H1 (cell line): ENCODE measurements around the gene GDAP2. TPM values are rescaled to one million over a fixed set of nuclear protein-coding genes. Genes with fewer than 3 reads are reported as not detected.

Experiments
- CTCF ChIA-PET: fragments of 300-600 bp; sonication (Branson Sonifier 250); formaldehyde crosslinking; loops from one replicate; lab custom pipeline; 2021; ENCODE audit not compliant: partially characterized antibody; lab: Charles Lee
- POLR2A ChIA-PET: fragments of 300-600 bp; sonication (Branson Sonifier 250); formaldehyde crosslinking; loops from one replicate; lab custom pipeline; 2021; ENCODE audit warnings: inconsistent platforms; ENCODE audit not compliant: partially characterized antibody; lab: Charles Lee
- DNase-seq, 2 experiments: peaks; one replicate each; pipeline versions ENCODE4 v3.0.0 to v3.0.0-alpha.2; 2010 to 2022; ENCODE audit warnings: low spot score in 2 of 2, low read depth in 1 of 2, mixed read lengths in 1 of 2
- FAIRE-seq: peaks from 2 replicates; lab custom pipeline; 2011; peaks lifted over from hg19 to GRCh38; lab: Jason Lieb, UNC
- H2AFZ ChIP-seq: 2 replicates; pipeline ENCODE4 v1.8.1; 2012; ENCODE audit warnings: low read length, inconsistent platforms
- H2AK5ac ChIP-seq: 2 replicates; pipeline ENCODE4 v1.6.1; 2013; ENCODE audit warnings: low read depth, low read length
- H2BK120ac ChIP-seq: replicated peaks from 2 replicates; pipeline ENCODE3; 2013; ENCODE audit warnings: low read depth, low read length, inconsistent platforms
- H2BK12ac ChIP-seq: 2 replicates; pipeline ENCODE4 v1.6.1; 2013; ENCODE audit warnings: low read depth, low read length
- H2BK15ac ChIP-seq: 2 replicates; pipeline ENCODE4 v1.6.1; 2013; ENCODE audit warnings: low read length
- H2BK20ac ChIP-seq: 2 replicates; pipeline ENCODE4 v1.6.1; 2013; ENCODE audit warnings: low read length
- H2BK5ac ChIP-seq: 2 replicates; pipeline ENCODE4 v1.6.1; 2013; ENCODE audit warnings: low read depth, low read length
- H3K14ac ChIP-seq: 2 replicates; pipeline ENCODE4 v1.6.1; 2013; ENCODE audit warnings: inconsistent platforms; ENCODE audit not compliant: insufficient read length
- H3K18ac ChIP-seq: 2 replicates; pipeline ENCODE4 v1.6.1; 2013; ENCODE audit warnings: low read length; ENCODE audit errors: extremely low read depth
- H3K23ac ChIP-seq: 2 replicates; pipeline ENCODE4 v1.6.1; 2013; ENCODE audit warnings: inconsistent platforms; ENCODE audit not compliant: insufficient read length
- H3K23me2 ChIP-seq: 2 replicates; pipeline ENCODE4 v1.6.1; 2013; ENCODE audit warnings: low read depth, low read length
- H3K27ac ChIP-seq: 2 replicates; pipeline ENCODE4 v1.6.1; 2011; ENCODE audit warnings: low read depth, low read length, inconsistent platforms
- H3K27me3 ChIP-seq, 4 experiments: replicated peaks in 1 of 4; 1 replicate in 1 of 4; 2 replicates in 3 of 4; pipeline versions ENCODE4 v1.6.1 to v1.8.1; 2011 to 2013; ENCODE audit warnings: low read length in 3 of 4, mild to moderate bottlenecking in 3 of 4, inconsistent platforms in 2 of 4, mixed read lengths in 2 of 4, moderate library complexity in 1 of 4; ENCODE audit not compliant: control insufficient read depth in 3 of 4, insufficient read depth in 3 of 4; ENCODE audit errors: extremely low read depth in 1 of 4
- H3K36me3 ChIP-seq, 4 experiments: 2 replicates each; pipeline versions ENCODE4 v1.6.1 to v1.8.1; 2011 to 2013; ENCODE audit warnings: mild to moderate bottlenecking in 4 of 4, low read length in 3 of 4, moderate library complexity in 2 of 4, control low read depth in 1 of 4, inconsistent platforms in 1 of 4; ENCODE audit not compliant: insufficient read depth in 4 of 4, control insufficient read depth in 2 of 4
- H3K4ac ChIP-seq: replicated peaks from 2 replicates; pipeline ENCODE3; 2013; ENCODE audit warnings: low read length, low read depth, mixed read lengths, inconsistent platforms; ENCODE audit not compliant: insufficient read length
- H3K4me1 ChIP-seq, 4 experiments: replicated peaks in 1 of 4; 1 replicate in 1 of 4; 2 replicates in 3 of 4; pipeline versions ENCODE4 v1.6.1 to v1.8.1; 2011 to 2013; ENCODE audit warnings: low read length in 3 of 4, inconsistent platforms in 2 of 4, mixed read lengths in 1 of 4; ENCODE audit not compliant: insufficient read depth in 4 of 4, control insufficient read depth in 3 of 4
- H3K4me2 ChIP-seq, 2 experiments: 2 replicates each; pipeline versions ENCODE4 v1.6.1 to v1.8.1; 2011 to 2013; ENCODE audit warnings: low read depth in 2 of 2, low read length in 2 of 2, control low read depth in 1 of 2, inconsistent platforms in 1 of 2, mild to moderate bottlenecking in 1 of 2; ENCODE audit not compliant: insufficient read depth in 1 of 2
- H3K4me3 ChIP-seq, 4 experiments: fragments of 200-600, 300-600 bp in 1 of 4; sonication (generic), shearing (Covaris generic), sonication (Bioruptor Twin) in 1 of 4; 2 replicates each; pipeline versions ENCODE4 v1.5.1 to v1.8.1; 2011 to 2016; ENCODE audit warnings: low read length in 4 of 4, low read depth in 3 of 4, control low read depth in 2 of 4, inconsistent platforms in 2 of 4, mild to moderate bottlenecking in 2 of 4, mixed read lengths in 1 of 4, moderate library complexity in 1 of 4; ENCODE audit not compliant: insufficient read depth in 2 of 4; ENCODE audit errors: extremely low read depth in 1 of 4
- H3K56ac ChIP-seq: replicated peaks from 2 replicates; pipeline ENCODE3; 2013; ENCODE audit warnings: low read depth, mild to moderate bottlenecking, mixed read lengths, low read length, inconsistent platforms; ENCODE audit not compliant: insufficient read length
- H3K79me1 ChIP-seq: 2 replicates; pipeline ENCODE4 v1.6.1; 2013; ENCODE audit warnings: low read depth, low read length, control low read depth
- H3K79me2 ChIP-seq, 2 experiments: 2 replicates each; pipeline versions ENCODE4 v1.6.1 to v1.8.1; 2012 to 2013; ENCODE audit warnings: low read length in 2 of 2, mild to moderate bottlenecking in 2 of 2, inconsistent platforms in 1 of 2; ENCODE audit not compliant: insufficient read depth in 2 of 2, control insufficient read depth in 1 of 2
- H3K9ac ChIP-seq, 4 experiments: replicated peaks in 1 of 4; 1 replicate in 1 of 4; 2 replicates in 3 of 4; pipeline versions ENCODE4 v1.6.1 to v1.8.1; 2011 to 2013; ENCODE audit warnings: low read depth in 3 of 4, low read length in 3 of 4, control low read depth in 2 of 4, mild to moderate bottlenecking in 2 of 4, moderate library complexity in 2 of 4, inconsistent platforms in 1 of 4; ENCODE audit errors: extremely low read depth in 1 of 4
- H3K9me3 ChIP-seq, 2 experiments: 2 replicates each; pipeline versions ENCODE4 v1.6.1 to v1.8.1; 2012 to 2013; ENCODE audit warnings: mild to moderate bottlenecking in 2 of 2, moderate library complexity in 2 of 2, control low read depth in 1 of 2, inconsistent platforms in 1 of 2, low read depth in 1 of 2, low read length in 1 of 2, mixed read lengths in 1 of 2; ENCODE audit not compliant: insufficient read depth in 2 of 2
- H4K20me1 ChIP-seq, 2 experiments: replicated peaks in 1 of 2; 2 replicates each; pipeline versions ENCODE3 to v1.8.1; 2011 to 2013; ENCODE audit warnings: inconsistent platforms in 2 of 2, low read length in 2 of 2, mild to moderate bottlenecking in 1 of 2; ENCODE audit not compliant: insufficient read depth in 2 of 2, control insufficient read depth in 1 of 2
- H4K5ac ChIP-seq: 2 replicates; pipeline ENCODE4 v1.6.1; 2013; ENCODE audit warnings: low read length, low read depth, mixed read lengths, inconsistent platforms; ENCODE audit not compliant: insufficient read length
- H4K8ac ChIP-seq: 2 replicates; pipeline ENCODE4 v1.8.0; 2013; ENCODE audit warnings: mild to moderate bottlenecking, moderate library complexity, low read length, inconsistent platforms; ENCODE audit not compliant: insufficient read depth; ENCODE audit errors: extremely low read depth
- H4K91ac ChIP-seq: replicated peaks from 2 replicates; pipeline ENCODE3; 2013; ENCODE audit warnings: low read length, mixed read lengths, inconsistent platforms; ENCODE audit not compliant: insufficient read length
- CHD2 ChIP-seq: IDR thresholded peaks from 2 replicates; pipeline ENCODE4 v1.6.1; 2012; ENCODE audit warnings: low read length, improper control_type of control experiment
- EP300 ChIP-seq, 2 experiments: IDR thresholded peaks; 1 replicate in 1 of 2; 2 replicates in 1 of 2; pipeline ENCODE4 v1.6.1; 2011 to 2012; ENCODE audit warnings: low read depth in 2 of 2, low read length in 2 of 2, mild to moderate bottlenecking in 2 of 2, borderline replicate concordance in 1 of 2, inconsistent platforms in 1 of 2, moderate library complexity in 1 of 2
- EZH2 ChIP-seq: fragments of 200-600 bp; sonication (generic); IDR thresholded peaks from 2 replicates; pipeline ENCODE4 v1.7.1; 2012; ENCODE audit warnings: low read depth, mild to moderate bottlenecking, moderate library complexity, low read length, inconsistent platforms; ENCODE audit not compliant: severe bottlenecking
- FOSL1 ChIP-seq: IDR thresholded peaks from 2 replicates; pipeline ENCODE4 v1.6.1; 2011; ENCODE audit warnings: mild to moderate bottlenecking, low read depth, low read length, moderate library complexity; ENCODE audit not compliant: insufficient read depth
- GABPA ChIP-seq: IDR thresholded peaks from 2 replicates; pipeline ENCODE4 v1.6.1; 2011; ENCODE audit warnings: mild to moderate bottlenecking, low read length, moderate library complexity, borderline replicate concordance; ENCODE audit not compliant: insufficient read depth
- JUND ChIP-seq: IDR thresholded peaks from 2 replicates; pipeline ENCODE4 v1.6.1; 2011; ENCODE audit warnings: mild to moderate bottlenecking, improper control_type of control experiment, low read length
- SP1 ChIP-seq: IDR thresholded peaks from 2 replicates; pipeline ENCODE4 v1.6.1; 2011; ENCODE audit warnings: low read depth, low read length
- TAF1 ChIP-seq: IDR thresholded peaks from 2 replicates; pipeline ENCODE4 v1.6.1; 2011; ENCODE audit warnings: mild to moderate bottlenecking, low read depth, low read length
- TBP ChIP-seq: IDR thresholded peaks from 2 replicates; pipeline ENCODE4 v1.6.1; 2011; ENCODE audit warnings: low read depth, low read length, improper control_type of control experiment
- TEAD4 ChIP-seq: IDR thresholded peaks from 2 replicates; pipeline ENCODE4 v1.6.1; 2012; ENCODE audit warnings: low read depth, low read length, inconsistent platforms, mixed read lengths
- ZNF274 ChIP-seq: IDR thresholded peaks from 2 replicates; pipeline ENCODE4 v1.7.0; 2012; ENCODE audit warnings: low read length, borderline replicate concordance; ENCODE audit errors: extremely low read depth
- whole genome bisulfite sequencing, 2 experiments: shearing (Covaris generic) in 1 of 2; methylation state at CpG; one replicate each; pipeline versions ENCODE4 v1.1.6 to v1.1.7; 2013 to 2015; ENCODE audit warnings: low lambda C conversion rate in 2 of 2, mixed read lengths in 2 of 2, inconsistent platforms in 1 of 2, low coverage in 1 of 2, missing lambda C conversion rate in 1 of 2; ENCODE audit not compliant: insufficient replicate concordance in 2 of 2, insufficient coverage in 1 of 2, insufficient read length in 1 of 2; ENCODE audit errors: extremely low coverage in 1 of 2, missing lambda C conversion rate in 1 of 2; 5-methylcytosine and 5-hydroxymethylcytosine counted together
- polyA plus RNA-seq, 7 experiments: library from polyadenylated mRNA; depleted of rRNA in 3 of 7; stranded (reverse) in 5 of 7; unstranded in 2 of 7; fragments of >200 nt in 5 of 7; fragments of 200-250 nt in 2 of 7; gene quantifications; 1 replicate in 5 of 7; 2 replicates in 1 of 7; 4 replicates in 1 of 7; pipeline versions ENCODE4 v1.2.1 to v1.2.3, GENCODE V29; 2011 to 2013; ENCODE audit warnings: missing spikeins in 2 of 7, mixed read lengths in 2 of 7
- total RNA-seq: library from RNA; stranded (reverse); fragmentation: NEBNext Ultra II Directional; extraction: Animal tissue kit (Norgen Biotek cat#: 25700); gene quantifications from 2 replicates; pipeline ENCODE4 v1.2.1, GENCODE V29; 2021
- TF ChIP-seq, protein P1 (sequence below): IDR thresholded peaks from 2 replicates; pipeline ENCODE4 v1.6.1; 2012; ENCODE audit warnings: low read length, inconsistent platforms

GDAP2 gene
- total and polyA plus RNA-seq, 2 of the 8 experiments (the other 6 are each of a cell fraction or from before 2014, with no cell fraction given) = 8.6 to 27.8 TPM

DNA sequence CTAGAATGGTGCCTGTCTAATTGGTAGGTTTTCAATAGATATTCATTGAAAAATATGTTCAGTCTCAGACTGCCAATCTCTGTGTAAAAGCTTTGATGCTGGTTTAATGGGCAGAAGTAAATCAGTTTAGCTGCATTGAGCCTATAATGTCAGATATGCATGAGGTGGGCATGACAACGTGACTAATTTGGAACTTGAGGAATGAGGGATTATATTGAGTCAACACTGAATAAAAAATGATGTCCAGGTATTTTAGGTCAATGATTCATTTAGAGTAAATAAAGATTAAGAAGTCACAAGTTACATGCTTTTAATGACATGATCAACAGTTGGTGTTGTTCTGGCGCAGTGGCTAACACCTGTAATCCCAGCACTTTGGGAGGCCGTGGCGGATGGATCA is 3.2 kb upstream of the GDAP2 start:
- Histone ChIP-seq H3K9me3 (no peaks in the 10 kb centered on the region), H3K9ac (no peak overlapping the region), H2BK12ac (no peak overlapping the region), H2BK5ac (no peak overlapping the region), H3K4me3 (no peak overlapping the region), H3K56ac (no peak overlapping the region), H4K8ac (no peak overlapping the region), H3K79me1 (peaks cover 11% of the 10 kb centered on the region), H4K5ac (no peak overlapping the region), H3K79me2 (peaks cover 25 to 57% of the 10 kb centered on the region in 2 experiments), H3K4me2 (no peak overlapping the region), H4K20me1 (peaks cover 9 to 12% of the 10 kb centered on the region in 2 experiments), H3K4ac (no peak overlapping the region), H2AK5ac (no peak overlapping the region; the same call in 1 of the 2 replicates), H3K18ac (no peak overlapping the region), H2BK120ac (no peak overlapping the region), H2AFZ (no peak overlapping the region), H3K23ac (no peak overlapping the region), H2BK15ac (no peak overlapping the region), H3K36me3 (peaks cover 3 to 38% (median 11%) of the 10 kb centered on the region in 4 experiments; a peak in 7 of 8 replicates), H3K23me2 (peaks cover 9% of the 10 kb centered on the region), H4K91ac (no peak overlapping the region), H2BK20ac (no peak overlapping the region), H3K27ac (no peak overlapping the region), H3K4me1 (peaks cover 0 to 8% (median 2%) of the 10 kb centered on the region in 4 experiments; a peak in 3 of 7 replicates), H3K27me3 (no peaks in the 10 kb centered on the region), H3K14ac (no peak overlapping the region)
- DNase-seq = no peak
- ChIA-PET POLR2A (interaction anchor here (0.7 kb wide), 1 partner anchor 1525 kb away, joined by 3 read pairs; no protein-coding TSS in a partner anchor), CTCF (interaction anchor here (0.7 kb wide), 1 partner anchor 1758 kb away, joined by 4 read pairs; no protein-coding TSS in a partner anchor)
- WGBS, 2 experiments = 97% methylated on average over 4 of the region's 4 CpGs; no CpG with 5 or more reads in 1 of the 2 experiments
- no peak for FAIRE-seq
- TF ChIP-seq TEAD4 = no peak
- TF ChIP-seq TBP = no peak
- no peak for TF ChIP-seq SP1
- no peak for TF ChIP-seq GABPA
- TF ChIP-seq, protein P1, sequence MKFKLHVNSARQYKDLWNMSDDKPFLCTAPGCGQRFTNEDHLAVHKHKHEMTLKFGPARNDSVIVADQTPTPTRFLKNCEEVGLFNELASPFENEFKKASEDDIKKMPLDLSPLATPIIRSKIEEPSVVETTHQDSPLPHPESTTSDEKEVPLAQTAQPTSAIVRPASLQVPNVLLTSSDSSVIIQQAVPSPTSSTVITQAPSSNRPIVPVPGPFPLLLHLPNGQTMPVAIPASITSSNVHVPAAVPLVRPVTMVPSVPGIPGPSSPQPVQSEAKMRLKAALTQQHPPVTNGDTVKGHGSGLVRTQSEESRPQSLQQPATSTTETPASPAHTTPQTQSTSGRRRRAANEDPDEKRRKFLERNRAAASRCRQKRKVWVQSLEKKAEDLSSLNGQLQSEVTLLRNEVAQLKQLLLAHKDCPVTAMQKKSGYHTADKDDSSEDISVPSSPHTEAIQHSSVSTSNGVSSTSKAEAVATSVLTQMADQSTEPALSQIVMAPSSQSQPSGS = no peak
- TF ChIP-seq FOSL1 = no peak
- TF ChIP-seq TAF1 = no peak
- no peak for TF ChIP-seq EP300 (IDR thresholded peaks at IDR 0.05; ENCODE audit: borderline replicate concordance in 1 of 2, low read depth in 2 of 2, low read length in 2 of 2)
- TF ChIP-seq CHD2 = no peak
- no peak for TF ChIP-seq ZNF274
- no peak for TF ChIP-seq JUND
- no peak for TF ChIP-seq EZH2
